SK-N-SH treated with all-trans-retinoic acid at 6 μM for 48 hours (cell line): Measurements from ENCODE around the gene LRRK1.

Experiments used
- ATAC-seq: fragments of 200-7000 bp; cut with Tn5 transposase; 3 replicates; pipeline ENCODE4 v1.9.1; 2020; ENCODE audit warnings: mild to moderate bottlenecking, moderate library complexity
- ARNTL ChIP-seq: fragments of 450-650 bp; formaldehyde crosslinking; IDR thresholded peaks from 2 replicates; pipeline ENCODE4 v1.5.0; 2020; ENCODE audit warnings: low read depth, mild to moderate bottlenecking, moderate library complexity, borderline replicate concordance
- BACH2 ChIP-seq: fragments of 250-450 bp; sonication (Bioruptor Pico); IDR thresholded peaks from 2 replicates; pipeline ENCODE4 v1.9.0; 2021; ENCODE audit warnings: mild to moderate bottlenecking, borderline replicate concordance
- CREB5 ChIP-seq: fragments of 250-450 bp; sonication (Bioruptor Pico); IDR thresholded peaks from 2 replicates; pipeline ENCODE4 v1.5.1; 2020; ENCODE audit warnings: low read depth, mild to moderate bottlenecking, moderate library complexity
- CSDC2 ChIP-seq: fragments of 250-450 bp; sonication (Bioruptor Pico); IDR thresholded peaks from 2 replicates; pipeline ENCODE4 v1.5.0; 2020; ENCODE audit warnings: mild to moderate bottlenecking, moderate library complexity
- GLIS3 ChIP-seq: fragments of 250-450 bp; sonication (Bioruptor Pico); IDR thresholded peaks from 2 replicates; pipeline ENCODE4 v1.5.0; 2020; ENCODE audit warnings: mild to moderate bottlenecking, moderate library complexity
- ISL1 ChIP-seq: fragments of 250-450 bp; sonication (Bioruptor Pico); IDR thresholded peaks from 2 replicates; pipeline ENCODE4 v2.1.2; 2022; ENCODE audit warnings: mild to moderate bottlenecking, moderate library complexity
- OSR1 ChIP-seq: fragments of 250-450 bp; sonication (Bioruptor Pico); IDR thresholded peaks from 2 replicates; pipeline ENCODE4 v1.8.0; 2022; ENCODE audit warnings: moderate library complexity, mild to moderate bottlenecking, inconsistent platforms
- PATZ1 ChIP-seq: fragments of 250-450 bp; sonication (Bioruptor Pico); IDR thresholded peaks from 2 replicates; pipeline ENCODE4 v1.8.0; 2020; ENCODE audit warnings: mild to moderate bottlenecking, moderate library complexity, borderline replicate concordance
- POU6F1 ChIP-seq: fragments of 250-450 bp; sonication (Bioruptor Pico); IDR thresholded peaks from 2 replicates; pipeline ENCODE4 v1.8.0; 2021; ENCODE audit warnings: low read depth, mild to moderate bottlenecking, moderate library complexity, borderline replicate concordance
- PPARA ChIP-seq: fragments of 250-450 bp; sonication (Bioruptor Pico); IDR thresholded peaks from 2 replicates; pipeline ENCODE4 v1.5.0; 2020; ENCODE audit warnings: mild to moderate bottlenecking, borderline replicate concordance
- RARB ChIP-seq: fragments of 250-450 bp; sonication (Bioruptor Pico); IDR thresholded peaks from 2 replicates; pipeline ENCODE4 v1.8.0; 2021; ENCODE audit warnings: mild to moderate bottlenecking, moderate library complexity
- SNAI2 ChIP-seq: fragments of 250-450 bp; sonication (Bioruptor Pico); IDR thresholded peaks from 2 replicates; pipeline ENCODE4 v1.5.0; 2020; ENCODE audit warnings: mild to moderate bottlenecking, moderate library complexity
- TCF4 ChIP-seq: fragments of 250-450 bp; sonication (Bioruptor Pico); IDR thresholded peaks from 2 replicates; pipeline ENCODE4 v1.8.0; 2021; ENCODE audit warnings: mild to moderate bottlenecking, moderate library complexity, borderline replicate concordance
- TOX ChIP-seq: fragments of 250-450 bp; sonication (Bioruptor Pico); IDR thresholded peaks from 2 replicates; pipeline ENCODE4 v1.8.0; 2021; ENCODE audit warnings: mild to moderate bottlenecking, moderate library complexity, borderline replicate concordance
- ZFP3 ChIP-seq: fragments of 250-450 bp; sonication (Bioruptor Pico); IDR thresholded peaks from 2 replicates; pipeline ENCODE4 v1.5.0; 2020; ENCODE audit warnings: mild to moderate bottlenecking, moderate library complexity
- ZFP30 ChIP-seq: fragments of 450-650 bp; formaldehyde crosslinking; IDR thresholded peaks from 2 replicates; pipeline ENCODE4 v1.5.0; 2022; ENCODE audit warnings: mild to moderate bottlenecking, moderate library complexity
- ZNF565 ChIP-seq: fragments of 450-650 bp; formaldehyde crosslinking; conservative IDR thresholded peaks from 2 replicates; pipeline ENCODE4 v1.5.0; 2020; ENCODE audit warnings: low read depth, mild to moderate bottlenecking, moderate library complexity
- ZNF70 ChIP-seq: fragments of 450-650 bp; formaldehyde crosslinking; IDR thresholded peaks from 2 replicates; pipeline ENCODE4 v1.5.0; 2020; ENCODE audit warnings: mild to moderate bottlenecking, moderate library complexity
- ZNF8 ChIP-seq: fragments of 450-650 bp; formaldehyde crosslinking; IDR thresholded peaks from 2 replicates; pipeline ENCODE4 v1.5.0; 2020; ENCODE audit warnings: mild to moderate bottlenecking, moderate library complexity

The LRRK1 gene

GRCh38 chr15:101084801-101085200 lies 165.6 kb downstream of the LRRK1 start:
- no peak for ATAC-seq
- TF ChIP-seq ZNF565 (CRISPR knock-in tag) = no peak
- no peak for TF ChIP-seq POU6F1 (CRISPR knock-in tag)
- TF ChIP-seq PATZ1 (CRISPR knock-in tag) = no peak
- TF ChIP-seq ZNF8 (CRISPR knock-in tag) = no peak

- TF ChIP-seq OSR1 (no peak), ZNF70 (CRISPR knock-in tag) (no peak), TCF4 (CRISPR knock-in tag) (no peak), ZNF8 (CRISPR knock-in tag) (no peak), CSDC2 (CRISPR knock-in tag) (no peak), BACH2 (CRISPR knock-in tag) (no peak), ARNTL (no peak), SNAI2 (CRISPR knock-in tag) (no peak), POU6F1 (CRISPR knock-in tag) (no peak), ZNF565 (CRISPR knock-in tag) (no peak), ZFP3 (CRISPR knock-in tag) (no peak), GLIS3 (CRISPR knock-in tag) (no peak), PPARA (CRISPR knock-in tag) (no peak), RARB (CRISPR knock-in tag) (no peak), PATZ1 (CRISPR knock-in tag) (no peak), TOX (CRISPR knock-in tag) (no peak)
- no peak for ATAC-seq
Observed at GRCh38 chr15:101085311-101085700, 166.1 kb downstream of the LRRK1 start.

- ATAC-seq = no peak
- TF ChIP-seq PATZ1 (CRISPR knock-in tag) (no peak), CREB5 (CRISPR knock-in tag) (no peak), SNAI2 (CRISPR knock-in tag) (no peak), ZFP30 (no peak), PPARA (CRISPR knock-in tag) (no peak), CSDC2 (CRISPR knock-in tag) (no peak), ARNTL (no peak), GLIS3 (CRISPR knock-in tag) (no peak), ISL1 (CRISPR knock-in tag) (no peak)
Observed at GRCh38 chr15:101086394-101087171, 167.4 kb downstream of the LRRK1 start.
